OCI-LY3 (cell line): ENCODE data around the gene TOR4A.

ENCODE experiments used
- CTCF ChIP-seq: fragments of 200-600, 300-600 bp; sonication (generic); IDR thresholded peaks from 2 replicates; pipeline ENCODE4 v1.5.1; 2014; ENCODE audit warnings: antibody characterized with exemption, low read length, low read depth
- EZH2phosphoT487 ChIP-seq: fragments of 200-600 bp; shearing (Covaris generic); IDR thresholded peaks from 2 replicates; pipeline ENCODE4 v1.6.1; 2018; ENCODE audit warnings: antibody characterized with exemption, mixed run types, low read depth

DNA sequence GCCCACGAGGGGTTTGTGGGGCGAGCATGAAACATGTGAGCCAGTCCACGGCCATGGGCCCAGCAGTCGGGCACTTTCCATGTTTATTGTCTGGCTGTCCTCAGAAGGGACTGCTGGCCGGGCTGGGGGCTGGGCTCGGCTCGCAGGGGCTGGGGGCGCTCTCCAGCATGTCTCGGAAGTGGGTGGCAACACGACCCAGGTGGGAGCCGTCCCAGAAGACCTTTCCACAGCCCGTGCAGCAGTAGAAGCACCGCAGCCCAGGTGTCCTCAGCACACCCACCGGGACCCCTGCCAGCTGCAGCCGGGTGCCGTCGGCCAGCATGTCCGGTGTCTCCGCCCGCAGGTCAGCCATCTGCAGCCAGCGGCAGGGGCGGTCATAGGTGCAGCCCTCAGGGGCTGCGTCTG, 29.3 kb downstream of the TOR4A start:
- TF ChIP-seq EZH2phosphoT487 (no peak), CTCF (no peak)
